GM12891 (cell line): ENCODE measurements around the gene CCR5AS.

ENCODE experiments used
- PAX5 ChIP-seq: IDR thresholded peaks from 2 replicates; pipeline ENCODE4 v1.6.1; 2011; ENCODE audit warnings: low read length, moderate library complexity, mild to moderate bottlenecking; ENCODE audit not compliant: insufficient read depth, severe bottlenecking
- POLR2A ChIP-seq: IDR thresholded peaks from 2 replicates; pipeline ENCODE4 v1.6.1; 2011; ENCODE audit warnings: low read depth, low read length, control low read depth
- POLR2AphosphoS5 ChIP-seq: IDR thresholded peaks from 2 replicates; pipeline ENCODE4 v1.6.1; 2011; ENCODE audit warnings: low read depth, low read length, control low read depth
- TAF1 ChIP-seq: IDR thresholded peaks from 2 replicates; pipeline ENCODE4 v1.6.1; 2011; ENCODE audit warnings: low read depth, low read length, control low read depth

DNA sequence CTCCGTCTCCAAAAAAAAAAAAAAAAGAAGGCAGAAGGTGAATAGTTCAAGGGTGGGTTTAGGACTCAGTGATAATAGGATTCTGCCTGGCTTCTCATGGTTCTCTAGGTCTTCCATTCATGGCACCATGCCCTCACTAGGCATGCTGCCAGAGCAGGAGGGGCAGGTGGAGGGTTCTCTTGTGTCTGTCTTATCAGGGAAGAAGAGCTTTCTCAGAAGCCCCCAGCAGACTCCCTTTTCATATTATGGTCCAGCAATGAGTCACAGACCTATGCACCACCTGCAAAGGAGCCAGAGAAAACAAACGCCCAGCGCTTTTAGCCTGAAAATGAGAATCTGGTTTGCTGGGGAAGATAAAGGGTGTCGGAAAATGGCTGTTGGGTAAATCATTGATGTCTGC is 50.0 kb downstream of the CCR5AS start:
- no peak for TF ChIP-seq POLR2AphosphoS5
- no peak for TF ChIP-seq PAX5
- TF ChIP-seq TAF1 = no peak
- no peak for TF ChIP-seq POLR2A
